ENCODE measurements around the gene LHFPL4.
"Not testable (repeated sequence)": the region's sequence is repeated elsewhere in the genome, so short reads cannot be mapped to it uniquely, and the experiment has no call there.

Gene LHFPL4

GRCh38 chr3:9507586-9508578 lies 45.7 kb downstream of the LHFPL4 start:
- peak; percentile 10 for ATAC-seq
- no peak overlapping the region for H3K27ac Mint-ChIP-seq
- H3K4me1 Mint-ChIP-seq = no peaks in the 10 kb centered on the region
- H3K9me3 Mint-ChIP-seq = no peaks in the 10 kb centered on the region
- H3K4me3 Mint-ChIP-seq = no peak overlapping the region
- DNase-seq = no peak
- no peaks in the 10 kb centered on the region for H3K36me3 Mint-ChIP-seq (ENCODE audit: low read depth)
- H3K27me3 Mint-ChIP-seq = peaks cover 18% of the 10 kb centered on the region

GRCh38 chr3:9503283-9503682 lies 50.3 kb downstream of the LHFPL4 start:
- peaks cover 5% of the 10 kb centered on the region for H3K4me1 Mint-ChIP-seq
- peaks cover 37% of the 10 kb centered on the region for H3K27me3 Mint-ChIP-seq
- DNase-seq (peak; percentile 79), ATAC-seq (peak; percentile 27)
- no peaks in the 10 kb centered on the region for H3K9me3 Mint-ChIP-seq
- no peak overlapping the region for H3K4me3 Mint-ChIP-seq
- H3K27ac Mint-ChIP-seq = no peak overlapping the region
- no peaks in the 10 kb centered on the region for H3K36me3 Mint-ChIP-seq (ENCODE audit: low read depth)

DNA sequence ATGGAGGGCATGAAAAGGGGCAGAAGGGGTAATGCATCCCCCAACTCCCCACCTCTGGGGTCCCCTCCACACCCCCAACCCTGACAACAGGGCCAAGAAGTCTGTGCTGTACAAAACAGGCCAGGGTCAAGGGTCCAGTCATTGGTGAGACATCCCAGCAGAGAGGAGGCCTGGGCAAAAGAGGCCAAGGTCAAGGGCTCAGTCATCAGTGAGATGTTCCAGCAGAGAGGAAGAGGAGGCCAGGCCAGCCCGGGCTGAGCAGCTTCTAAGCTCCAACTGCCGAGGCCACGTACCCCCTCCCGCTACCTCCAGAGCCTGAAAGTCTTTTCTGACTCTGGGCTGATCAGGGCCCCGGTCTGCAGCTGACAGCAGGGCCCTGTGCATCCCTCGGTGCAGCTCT lies 52.4 kb downstream of the LHFPL4 start:
- Mint-ChIP-seq H3K36me3 (ENCODE audit: low read depth) (no peaks in the 10 kb centered on the region), H3K9me3 (no peaks in the 10 kb centered on the region), H3K4me1 (peaks cover 5% of the 10 kb centered on the region), H3K27me3 (peaks cover 34% of the 10 kb centered on the region), H3K4me3 (no peak overlapping the region), H3K27ac (no peak overlapping the region)
- no peak for DNase-seq
- ATAC-seq = no peak

- Mint-ChIP-seq H3K36me3 (ENCODE audit: low read depth) (no peaks in the 10 kb centered on the region), H3K4me3 (no peak overlapping the region), H3K27ac (no peak overlapping the region), H3K9me3 (no peaks in the 10 kb centered on the region), H3K27me3 (peaks cover 34% of the 10 kb centered on the region), H3K4me1 (peaks cover 5% of the 10 kb centered on the region)
- DNase-seq (peak; percentile 83), ATAC-seq (peak; percentile 78)
Measured at GRCh38 chr3:9500108-9501050, 53.2 kb downstream of the LHFPL4 start.

DNA sequence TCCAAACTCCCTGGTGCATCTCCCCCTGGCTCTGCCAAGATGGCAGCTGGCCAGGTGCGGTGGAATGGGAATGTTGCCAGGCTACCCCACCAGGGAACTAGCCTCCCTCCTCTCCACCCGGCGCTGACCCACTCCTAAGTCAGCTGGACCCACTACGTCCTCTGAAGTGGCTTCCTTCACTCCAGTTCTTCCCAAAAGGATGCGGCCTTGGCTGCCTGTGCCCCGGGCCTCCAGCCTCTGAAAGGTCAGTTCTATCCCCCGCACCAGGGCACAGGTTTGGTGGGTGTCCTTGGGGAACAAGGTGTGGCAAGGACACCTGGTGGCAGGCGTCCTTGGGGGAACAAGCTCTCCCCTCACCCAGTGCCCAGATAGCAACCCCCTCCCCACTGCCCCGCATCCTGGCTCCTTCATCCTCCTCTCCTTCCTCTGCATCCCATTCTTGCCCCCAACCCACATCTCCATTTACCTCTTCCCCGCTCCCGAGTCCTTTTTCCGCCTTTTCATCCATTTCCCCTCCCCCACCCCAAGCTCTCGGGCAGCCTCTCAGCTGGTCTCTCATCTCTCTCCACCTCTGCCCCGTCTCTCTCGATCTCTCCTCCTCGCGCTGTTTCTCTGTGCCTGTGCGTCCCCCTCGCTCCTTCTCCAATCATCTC lies 54.0 kb downstream of the LHFPL4 start:
- ATAC-seq (no peak), DNase-seq (no peak)
- no peak overlapping the region for H3K4me3 Mint-ChIP-seq
- peaks cover 34% of the 10 kb centered on the region for H3K27me3 Mint-ChIP-seq
- H3K36me3 Mint-ChIP-seq (ENCODE audit: low read depth) = no peaks in the 10 kb centered on the region
- no peak overlapping the region for H3K27ac Mint-ChIP-seq
- H3K9me3 Mint-ChIP-seq = no peaks in the 10 kb centered on the region
- peaks cover 5% of the 10 kb centered on the region for H3K4me1 Mint-ChIP-seq

DNA sequence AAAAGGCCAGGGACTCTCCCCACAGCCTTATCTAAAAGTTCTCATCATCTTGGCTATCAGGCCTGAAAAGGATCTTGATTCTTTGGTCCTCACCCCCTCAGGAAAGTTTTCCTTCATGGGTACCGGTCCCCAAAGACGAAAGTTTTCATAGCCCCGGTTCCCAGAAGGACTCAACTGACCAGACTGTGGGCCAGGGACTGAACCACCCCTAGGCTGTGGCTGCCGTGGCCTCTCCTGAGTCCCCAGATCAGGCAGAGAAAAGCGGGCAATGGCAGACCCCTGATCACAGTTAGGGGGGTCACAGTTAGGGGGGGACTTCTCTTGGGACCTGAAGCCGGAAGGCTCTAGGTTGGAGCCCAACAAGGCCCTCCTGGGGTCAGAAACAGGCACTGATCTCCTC lies 54.8 kb downstream of the LHFPL4 start:
- no peaks in the 10 kb centered on the region for H3K36me3 Mint-ChIP-seq (ENCODE audit: low read depth)
- no peak overlapping the region for H3K27ac Mint-ChIP-seq
- no peak for DNase-seq
- peaks cover 34% of the 10 kb centered on the region for H3K27me3 Mint-ChIP-seq
- no peaks in the 10 kb centered on the region for H3K9me3 Mint-ChIP-seq
- H3K4me3 Mint-ChIP-seq = no peak overlapping the region
- H3K4me1 Mint-ChIP-seq = peaks cover 5% of the 10 kb centered on the region
- ATAC-seq = no peak

DNA sequence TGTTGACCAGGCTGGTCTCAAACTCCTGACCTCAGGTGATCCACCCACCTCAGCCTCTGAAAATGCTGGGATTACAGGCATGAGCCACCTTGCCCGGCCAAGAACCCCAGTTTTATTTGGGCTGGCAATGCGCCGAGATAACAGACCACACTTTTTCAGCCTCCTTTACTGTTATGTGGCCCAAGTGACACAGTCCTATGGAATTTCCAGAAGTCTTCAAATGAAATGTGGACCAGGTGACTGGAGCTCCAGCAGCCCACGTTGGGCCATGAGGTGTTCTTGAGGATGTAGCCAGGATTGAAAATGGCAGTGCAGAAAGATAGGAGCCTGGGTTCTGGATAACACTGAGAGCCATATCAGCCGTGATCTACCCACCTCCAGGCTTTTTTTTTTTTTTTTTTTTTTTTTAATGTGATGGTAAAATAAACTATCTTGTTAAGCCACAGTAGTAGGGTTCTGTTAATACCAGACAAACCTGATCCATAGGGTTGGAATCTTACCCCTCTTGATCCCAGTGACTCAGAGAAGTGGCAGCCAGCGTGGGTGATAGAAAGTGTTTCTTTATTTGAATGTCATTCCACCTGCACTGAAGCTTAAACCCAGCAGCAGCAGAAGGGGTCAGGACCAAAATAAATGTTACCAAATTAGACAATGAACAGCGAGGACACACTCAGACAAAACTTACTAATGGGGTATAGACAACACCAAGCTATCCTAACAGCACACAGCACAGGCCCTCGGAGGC lies 55.6 kb downstream of the LHFPL4 start:
- H3K27me3 Mint-ChIP-seq = peaks cover 30% of the 10 kb centered on the region
- H3K27ac Mint-ChIP-seq = no peak overlapping the region
- H3K9me3 Mint-ChIP-seq = no peaks in the 10 kb centered on the region
- no peak overlapping the region for H3K4me3 Mint-ChIP-seq
- DNase-seq = no peak
- peaks cover 5% of the 10 kb centered on the region for H3K4me1 Mint-ChIP-seq
- no peaks in the 10 kb centered on the region for H3K36me3 Mint-ChIP-seq (ENCODE audit: low read depth)
- ATAC-seq = no peak

- no peak for DNase-seq
- ATAC-seq = no peak
- H3K4me3 Mint-ChIP-seq = no peak overlapping the region
- peaks cover 25% of the 10 kb centered on the region for H3K27me3 Mint-ChIP-seq
- H3K27ac Mint-ChIP-seq = no peak overlapping the region
- no peaks in the 10 kb centered on the region for H3K36me3 Mint-ChIP-seq (ENCODE audit: low read depth)
- H3K4me1 Mint-ChIP-seq = peaks cover 5% of the 10 kb centered on the region
- H3K9me3 Mint-ChIP-seq = no peaks in the 10 kb centered on the region
Measured at GRCh38 chr3:9496893-9497292, 56.7 kb downstream of the LHFPL4 start.

DNA sequence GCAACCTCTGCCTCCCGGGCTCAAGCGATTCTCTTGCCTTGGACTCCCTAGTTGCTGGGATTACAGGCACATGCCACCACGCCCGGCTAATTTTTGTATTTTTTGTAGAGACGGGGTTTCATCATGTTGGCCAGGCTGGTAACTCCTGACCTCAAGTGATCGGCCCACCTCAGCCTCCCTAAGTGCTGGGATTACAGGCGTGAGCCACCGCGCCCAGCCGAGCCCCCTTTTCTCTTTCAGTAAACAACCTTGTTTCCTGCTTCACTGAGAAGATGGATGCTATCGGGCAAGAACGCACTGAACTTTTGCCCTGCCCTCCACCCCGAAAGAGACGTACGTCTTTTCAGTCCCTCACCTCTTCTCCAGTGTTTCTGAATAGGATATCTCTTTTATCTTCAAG lies 59.6 kb downstream of the LHFPL4 start:
- DNase-seq; H3K9me3 Mint-ChIP-seq; H3K4me1 Mint-ChIP-seq; H3K4me3 Mint-ChIP-seq; H3K27me3 Mint-ChIP-seq; H3K27ac Mint-ChIP-seq; ATAC-seq; H3K36me3 Mint-ChIP-seq (ENCODE audit: low read depth): not testable (repeated sequence)

DNA sequence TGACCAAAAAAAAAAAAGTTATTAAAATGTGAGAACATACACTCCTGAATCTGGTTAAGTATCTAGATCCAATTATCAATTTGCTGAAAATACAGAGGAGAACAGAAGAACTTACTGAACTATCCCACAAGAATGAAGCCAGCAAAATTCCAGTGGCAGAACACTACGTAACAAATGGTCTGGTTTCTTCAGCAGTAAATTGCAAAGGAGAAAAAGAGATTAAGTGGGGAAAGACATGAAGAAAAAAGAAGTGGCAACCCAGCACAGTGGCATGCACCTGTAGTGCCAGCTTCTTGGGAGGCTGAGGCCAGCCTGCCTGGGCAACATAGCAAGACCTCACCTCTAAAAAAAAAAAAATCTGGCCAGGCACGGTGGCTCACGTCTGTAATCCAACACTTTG lies 62.1 kb downstream of the LHFPL4 start:
- ATAC-seq (no peak), DNase-seq (no peak)
- peaks cover 9% of the 10 kb centered on the region for H3K36me3 Mint-ChIP-seq (ENCODE audit: low read depth)
- H3K27me3 Mint-ChIP-seq = no peaks in the 10 kb centered on the region
- no peak overlapping the region for H3K4me3 Mint-ChIP-seq
- no peak overlapping the region for H3K27ac Mint-ChIP-seq
- no peaks in the 10 kb centered on the region for H3K4me1 Mint-ChIP-seq
- H3K9me3 Mint-ChIP-seq = peaks cover 9% of the 10 kb centered on the region

GRCh38 chr3:9485248-9485647 lies 68.4 kb downstream of the LHFPL4 start:
- no peaks in the 10 kb centered on the region for H3K4me1 Mint-ChIP-seq
- H3K9me3 Mint-ChIP-seq = peaks cover 12% of the 10 kb centered on the region
- H3K4me3 Mint-ChIP-seq = no peak overlapping the region
- DNase-seq = no peak
- H3K27me3 Mint-ChIP-seq = no peaks in the 10 kb centered on the region
- no peak for ATAC-seq
- H3K36me3 Mint-ChIP-seq (ENCODE audit: low read depth) = peaks cover 44% of the 10 kb centered on the region
- no peak overlapping the region for H3K27ac Mint-ChIP-seq

GRCh38 chr3:9480265-9480664 lies 73.4 kb downstream of the LHFPL4 start:
- ATAC-seq = no peak
- peaks cover 67% of the 10 kb centered on the region for H3K36me3 Mint-ChIP-seq (ENCODE audit: low read depth)

GRCh38 chr3:9476935-9477334 lies 76.7 kb downstream of the LHFPL4 start:
- Mint-ChIP-seq H3K4me1 (no peaks in the 10 kb centered on the region), H3K36me3 (ENCODE audit: low read depth) (peaks cover 75% of the 10 kb centered on the region), H3K27me3 (no peaks in the 10 kb centered on the region), H3K27ac (no peak overlapping the region), H3K9me3 (no peaks in the 10 kb centered on the region), H3K4me3 (no peak overlapping the region)
- ATAC-seq (no peak), DNase-seq (no peak)

More at GRCh38 chr3:9480265-9480664, 73.4 kb downstream of the LHFPL4 start:
- Mint-ChIP-seq H3K27ac (no peak overlapping the region), H3K4me1 (no peaks in the 10 kb centered on the region), H3K9me3 (no peaks in the 10 kb centered on the region), H3K27me3 (no peaks in the 10 kb centered on the region), H3K4me3 (no peak overlapping the region)
- no peak for DNase-seq

DNA sequence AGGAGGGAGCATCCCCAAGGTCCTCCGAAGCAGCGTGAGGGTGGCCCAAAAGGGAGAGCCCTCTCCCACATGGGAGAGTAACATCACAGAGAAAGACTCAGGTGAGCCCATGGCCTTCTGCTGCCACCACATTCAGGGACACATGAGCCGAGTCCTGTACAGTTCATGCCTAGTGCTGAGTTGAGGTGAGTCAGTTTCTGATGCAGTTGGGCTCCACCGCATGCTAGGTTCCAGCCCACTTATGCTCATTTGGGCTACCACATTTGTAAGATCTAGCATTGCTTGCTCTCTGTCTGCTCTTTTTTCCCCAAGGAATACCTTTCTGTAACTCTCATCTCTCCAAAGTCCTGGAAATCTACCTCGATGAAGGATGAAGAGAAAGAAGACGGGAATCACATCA lies 79.1 kb downstream of the LHFPL4 start:
- Mint-ChIP-seq H3K4me3 (no peak overlapping the region), H3K27ac (no peak overlapping the region), H3K4me1 (no peaks in the 10 kb centered on the region), H3K36me3 (ENCODE audit: low read depth) (peaks cover 77% of the 10 kb centered on the region), H3K9me3 (no peaks in the 10 kb centered on the region), H3K27me3 (no peaks in the 10 kb centered on the region)
- no peak for ATAC-seq
- no peak for DNase-seq
